Neutrophil (primary cell): ENCODE data around the gene LGR6.

Source experiments
- H3K27ac ChIP-seq: fragments of 200-600 bp; sonication (generic); 2 replicates; pipeline ENCODE4 v1.5.1; 2016; ENCODE audit warnings: mild to moderate bottlenecking, moderate library complexity
- H3K27me3 ChIP-seq: fragments of 200-600 bp; sonication (generic); 2 replicates; pipeline ENCODE4 v1.6.0; 2016; ENCODE audit warnings: mild to moderate bottlenecking
- H3K36me3 ChIP-seq: fragments of 200-600 bp; sonication (generic); 2 replicates; pipeline ENCODE4 v1.5.1; 2017
- H3K4me1 ChIP-seq, 2 experiments: fragments of 200-600 bp in 1 of 2; sonication (generic) in 1 of 2; 1 replicate in 1 of 2; 2 replicates in 1 of 2; pipeline versions ENCODE4 v1.5.1 to v1.6.1; 2013 to 2016; ENCODE audit warnings: low read depth in 1 of 2, low read length in 1 of 2, mild to moderate bottlenecking in 1 of 2, moderate library complexity in 1 of 2; ENCODE audit not compliant: control insufficient read depth in 1 of 2, insufficient read depth in 1 of 2
- H3K4me3 ChIP-seq, 2 experiments: fragments of 200-600 bp in 1 of 2; sonication (generic) in 1 of 2; 1 replicate in 1 of 2; 2 replicates in 1 of 2; pipeline ENCODE4 v1.5.1; 2013 to 2016; ENCODE audit warnings: low read depth in 1 of 2, low read length in 1 of 2, mild to moderate bottlenecking in 1 of 2, moderate library complexity in 1 of 2
- H3K9me3 ChIP-seq: fragments of 200-600 bp; sonication (generic); 2 replicates; pipeline ENCODE4 v1.5.1; 2016
- CTCF ChIP-seq: fragments of 200-600 bp; sonication (generic); IDR thresholded peaks from 2 replicates; pipeline ENCODE4 v1.5.1; 2016; ENCODE audit warnings: antibody characterized with exemption

Gene LGR6

GRCh38 chr1:202161151-202162046 lies 32.2 kb upstream of the LGR6 start:
- Histone ChIP-seq H3K4me3 (peak overlapping the region; percentile 71 to 79), H3K4me1 (peaks cover 68 to 73% of the 10 kb centered on the region in 2 experiments), H3K36me3 (peaks cover 5% of the 10 kb centered on the region), H3K9me3 (no peaks in the 10 kb centered on the region), H3K27ac (peak overlapping the region; percentile 92), H3K27me3 (no peaks in the 10 kb centered on the region)
- no peak for TF ChIP-seq CTCF

DNA sequence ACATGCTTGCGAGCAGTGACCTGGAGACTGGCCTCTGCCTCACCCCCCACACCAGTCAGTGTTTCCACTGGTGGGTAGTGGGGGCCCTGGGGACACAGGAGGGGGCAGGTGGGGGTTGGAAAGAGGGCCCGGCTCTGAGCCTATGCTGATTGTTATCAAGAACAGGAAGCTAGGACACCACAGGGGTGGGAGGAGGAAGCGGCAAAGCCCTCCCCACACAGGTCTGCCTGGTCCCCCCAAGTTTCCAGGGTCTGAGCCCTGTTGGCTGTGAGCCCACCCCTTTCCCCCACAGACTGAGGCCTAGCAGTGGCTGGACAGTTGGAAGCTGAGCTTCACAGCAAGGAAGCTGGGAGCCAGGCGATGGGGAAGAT lies 31.6 kb upstream of the LGR6 start:
- peaks cover 5% of the 10 kb centered on the region for H3K36me3 ChIP-seq
- H3K9me3 ChIP-seq: no peaks in the 10 kb centered on the region
- no peak for TF ChIP-seq CTCF
- peak overlapping the region; percentile 92 for H3K27ac ChIP-seq
- peak overlapping the region; percentile 71 to 79 for H3K4me3 ChIP-seq
- peaks cover 61 to 66% of the 10 kb centered on the region in 2 experiments for H3K4me1 ChIP-seq
- no peaks in the 10 kb centered on the region for H3K27me3 ChIP-seq

GRCh38 chr1:202162418-202163280 lies 30.9 kb upstream of the LGR6 start:
- H3K27ac ChIP-seq: peak overlapping the region; percentile 92
- H3K9me3 ChIP-seq: no peaks in the 10 kb centered on the region
- peak overlapping the region; percentile 71 to 79 for H3K4me3 ChIP-seq
- peaks cover 3% of the 10 kb centered on the region for H3K36me3 ChIP-seq
- no peaks in the 10 kb centered on the region for H3K27me3 ChIP-seq
- TF ChIP-seq CTCF: no peak
- H3K4me1 ChIP-seq: peaks cover 55 to 60% of the 10 kb centered on the region in 2 experiments

GRCh38 chr1:202163281-202164270 lies 30.0 kb upstream of the LGR6 start:
- TF ChIP-seq CTCF: no peak
- H3K27ac ChIP-seq: peak overlapping the region; percentile 92
- H3K9me3 ChIP-seq: no peaks in the 10 kb centered on the region
- H3K4me3 ChIP-seq: peak overlapping the region in 1 of 2 experiments; percentile 71
- H3K27me3 ChIP-seq: no peaks in the 10 kb centered on the region
- H3K36me3 ChIP-seq: no peaks in the 10 kb centered on the region
- H3K4me1 ChIP-seq: peaks cover 47 to 51% of the 10 kb centered on the region in 2 experiments
